Effector memory CD4-positive, alpha-beta T cell (primary cell): Measurements from ENCODE around the gene HPSE2.
"Not testable (repeated sequence)": the region's sequence is repeated elsewhere in the genome, so short reads cannot be mapped to it uniquely, and the experiment has no call there.

Source experiments
- DNase-seq, 3 donors: peaks; one replicate each; pipeline ENCODE4 v3.0.0-alpha.2; 2020
- H3K27ac ChIP-seq: 2 replicates; pipeline ENCODE4 v1.7.0; 2013; ENCODE audit warnings: mild to moderate bottlenecking, low read length, moderate library complexity; ENCODE audit not compliant: insufficient read depth, poor library complexity, severe bottlenecking
- H3K27me3 ChIP-seq: replicated peaks from 2 replicates; pipeline ENCODE4 v1.7.0; 2013; ENCODE audit warnings: mild to moderate bottlenecking, low read length; ENCODE audit not compliant: insufficient read depth, control insufficient read depth, poor library complexity, severe bottlenecking
- H3K36me3 ChIP-seq: 2 replicates; pipeline ENCODE4 v1.7.0; 2013; ENCODE audit warnings: mild to moderate bottlenecking, low read length, moderate library complexity; ENCODE audit not compliant: control insufficient read depth, insufficient read depth
- H3K4me1 ChIP-seq: 2 replicates; pipeline ENCODE4 v1.7.0; 2013; ENCODE audit warnings: low read length, mild to moderate bottlenecking; ENCODE audit not compliant: control insufficient read depth, insufficient read depth, poor library complexity, severe bottlenecking
- H3K4me3 ChIP-seq: 2 replicates; pipeline ENCODE4 v1.7.0; 2013; ENCODE audit warnings: low read length, low read depth, mild to moderate bottlenecking; ENCODE audit not compliant: insufficient read depth, poor library complexity, severe bottlenecking
- H3K9me3 ChIP-seq: 2 replicates; pipeline ENCODE4 v1.7.0; 2013; ENCODE audit warnings: mild to moderate bottlenecking, low read length, moderate library complexity; ENCODE audit not compliant: control insufficient read depth

Gene HPSE2

GRCh38 chr10:99170116-99170675, 65.5 kb downstream of the HPSE2 start:
- Histone ChIP-seq H3K4me3 (no peak overlapping the region), H3K27ac (no peak overlapping the region), H3K27me3 (no peaks in the 10 kb centered on the region), H3K36me3 (no peaks in the 10 kb centered on the region), H3K9me3 (no peaks in the 10 kb centered on the region), H3K4me1 (no peaks in the 10 kb centered on the region)
- DNase-seq = no peak

- Histone ChIP-seq H3K9me3 (no peaks in the 10 kb centered on the region), H3K27ac (no peak overlapping the region), H3K36me3 (no peaks in the 10 kb centered on the region), H3K27me3 (no peaks in the 10 kb centered on the region), H3K4me1 (no peaks in the 10 kb centered on the region), H3K4me3 (no peak overlapping the region)
- DNase-seq = no peak
These were observed 74.5 kb downstream of the HPSE2 start for GRCh38 chr10:99161165-99161564.

GRCh38 chr10:99143651-99144050, 92.0 kb downstream of the HPSE2 start:
- Histone ChIP-seq H3K4me1 (no peaks in the 10 kb centered on the region), H3K27ac (no peak overlapping the region), H3K4me3 (no peak overlapping the region), H3K27me3 (no peaks in the 10 kb centered on the region), H3K9me3 (no peaks in the 10 kb centered on the region), H3K36me3 (no peaks in the 10 kb centered on the region)
- DNase-seq = no peak

GRCh38 chr10:99143011-99143410, 92.6 kb downstream of the HPSE2 start:
- no peaks in the 10 kb centered on the region for H3K36me3 ChIP-seq
- DNase-seq = no peak
- H3K4me3 ChIP-seq = no peak overlapping the region
- no peak overlapping the region for H3K27ac ChIP-seq
- no peaks in the 10 kb centered on the region for H3K4me1 ChIP-seq
- no peaks in the 10 kb centered on the region for H3K27me3 ChIP-seq
- no peaks in the 10 kb centered on the region for H3K9me3 ChIP-seq

- H3K4me1 ChIP-seq, H3K27ac ChIP-seq, H3K4me3 ChIP-seq, H3K27me3 ChIP-seq, DNase-seq, H3K9me3 ChIP-seq, H3K36me3 ChIP-seq: not testable (repeated sequence)
These were observed 102.8 kb downstream of the HPSE2 start for GRCh38 chr10:99132897-99133296.

- no peaks in the 10 kb centered on the region for H3K9me3 ChIP-seq
- no peaks in the 10 kb centered on the region for H3K36me3 ChIP-seq
- no peaks in the 10 kb centered on the region for H3K4me1 ChIP-seq
- no peaks in the 10 kb centered on the region for H3K27me3 ChIP-seq
- H3K4me3 ChIP-seq = no peak overlapping the region
- no peak overlapping the region for H3K27ac ChIP-seq
- no peak for DNase-seq
These were observed 109.8 kb downstream of the HPSE2 start for GRCh38 chr10:99125879-99126278.

GRCh38 chr10:99124376-99124775, 111.3 kb downstream of the HPSE2 start:
- no peak for DNase-seq
- H3K27me3 ChIP-seq = no peaks in the 10 kb centered on the region
- H3K9me3 ChIP-seq = no peaks in the 10 kb centered on the region
- no peak overlapping the region for H3K27ac ChIP-seq
- no peak overlapping the region for H3K4me3 ChIP-seq
- H3K4me1 ChIP-seq = no peaks in the 10 kb centered on the region
- H3K36me3 ChIP-seq = no peaks in the 10 kb centered on the region

- no peaks in the 10 kb centered on the region for H3K9me3 ChIP-seq
- no peak for DNase-seq
- H3K27me3 ChIP-seq = no peaks in the 10 kb centered on the region
- no peak overlapping the region for H3K4me3 ChIP-seq
- H3K4me1 ChIP-seq = no peaks in the 10 kb centered on the region
- no peak overlapping the region for H3K27ac ChIP-seq
- H3K36me3 ChIP-seq = no peaks in the 10 kb centered on the region
These were observed 111.8 kb downstream of the HPSE2 start for GRCh38 chr10:99123851-99124250.

GRCh38 chr10:99123336-99123735, 112.3 kb downstream of the HPSE2 start:
- Histone ChIP-seq H3K27me3 (no peaks in the 10 kb centered on the region), H3K27ac (no peak overlapping the region), H3K4me1 (no peaks in the 10 kb centered on the region), H3K36me3 (no peaks in the 10 kb centered on the region), H3K9me3 (no peaks in the 10 kb centered on the region), H3K4me3 (no peak overlapping the region)
- no peak for DNase-seq

- H3K4me3 ChIP-seq = no peak overlapping the region
- H3K27me3 ChIP-seq = no peaks in the 10 kb centered on the region
- DNase-seq = no peak
- no peaks in the 10 kb centered on the region for H3K4me1 ChIP-seq
- H3K27ac ChIP-seq = no peak overlapping the region
- no peaks in the 10 kb centered on the region for H3K36me3 ChIP-seq
- H3K9me3 ChIP-seq = no peaks in the 10 kb centered on the region
These were observed 116.3 kb downstream of the HPSE2 start for GRCh38 chr10:99119258-99119748.
